A549 (cell line): ENCODE data around the gene NUDT17.

Experiments used
- CEBPB ChIP-seq, 2 experiments: fragments of >200 bp in 1 of 2; sonication (Bioruptor Twin) in 1 of 2; formaldehyde crosslinking in 1 of 2; IDR thresholded peaks; 2 replicates each; pipeline ENCODE4 v1.6.1; 2012 to 2016
- CHD2 ChIP-seq: fragments of 150-350 bp; IDR thresholded peaks from 2 replicates; pipeline ENCODE4 v1.6.1; 2014; ENCODE audit warnings: low read length; ENCODE audit not compliant: partially characterized antibody
- CTCF ChIP-seq: fragments of >200 bp; sonication (Bioruptor Twin); formaldehyde crosslinking; IDR thresholded peaks from 3 replicates; pipeline ENCODE4 v1.5.1; 2016
- EP300 ChIP-seq, 2 experiments: fragments of >200 bp; sonication (Bioruptor Twin); formaldehyde crosslinking; IDR thresholded peaks; 2 replicates in 1 of 2; 3 replicates in 1 of 2; pipeline ENCODE4 v1.6.1; 2016 to 2017
- HMGXB4 ChIP-seq: fragments of 250-450 bp; sonication (Bioruptor Pico); IDR thresholded peaks from 2 replicates; pipeline ENCODE4 v1.5.0; 2021; ENCODE audit warnings: mild to moderate bottlenecking, moderate library complexity, borderline replicate concordance
- KDM5A ChIP-seq: fragments of 200-600 bp; sonication (generic); IDR thresholded peaks from 2 replicates; pipeline ENCODE4 v1.6.1; 2016; ENCODE audit warnings: antibody characterized with exemption, mild to moderate bottlenecking
- MAX ChIP-seq: IDR thresholded peaks from 2 replicates; pipeline ENCODE4 v1.6.1; 2012
- RAD21 ChIP-seq, 2 experiments: fragments of >200 bp in 1 of 2; sonication (Bioruptor Twin) in 1 of 2; formaldehyde crosslinking in 1 of 2; IDR thresholded peaks in 1 of 2; conservative IDR thresholded peaks in 1 of 2; 2 replicates in 1 of 2; 3 replicates in 1 of 2; pipeline ENCODE4 v1.6.1; 2012 to 2018; ENCODE audit warnings: inconsistent platforms in 1 of 2
- TF ChIP-seq, protein P1 (sequence below): fragments of 200-600 bp; sonication (generic); IDR thresholded peaks from 2 replicates; pipeline ENCODE4 v1.6.1; 2016; ENCODE audit warnings: antibody characterized with exemption, mild to moderate bottlenecking, moderate library complexity
- TF ChIP-seq, protein P2 (sequence below): fragments of >200 bp; sonication (Bioruptor Twin); formaldehyde crosslinking; IDR thresholded peaks from 3 replicates; pipeline ENCODE4 v1.6.1; 2016

GRCh38 chr1:145886816-145887215, 41.4 kb downstream of the NUDT17 start:
- TF ChIP-seq CTCF, result no peak
- TF ChIP-seq EP300 (IDR thresholded peaks at IDR 0.05), result no peak
- TF ChIP-seq RAD21 (conservative IDR thresholded peaks at IDR 0.05 in 1 of 2, IDR thresholded peaks at IDR 0.05 in 1 of 2), result no peak
- TF ChIP-seq MAX, result no peak
- TF ChIP-seq CEBPB (IDR thresholded peaks at IDR 0.05), result no peak
- TF ChIP-seq KDM5A, result no peak
- TF ChIP-seq, protein P1, sequence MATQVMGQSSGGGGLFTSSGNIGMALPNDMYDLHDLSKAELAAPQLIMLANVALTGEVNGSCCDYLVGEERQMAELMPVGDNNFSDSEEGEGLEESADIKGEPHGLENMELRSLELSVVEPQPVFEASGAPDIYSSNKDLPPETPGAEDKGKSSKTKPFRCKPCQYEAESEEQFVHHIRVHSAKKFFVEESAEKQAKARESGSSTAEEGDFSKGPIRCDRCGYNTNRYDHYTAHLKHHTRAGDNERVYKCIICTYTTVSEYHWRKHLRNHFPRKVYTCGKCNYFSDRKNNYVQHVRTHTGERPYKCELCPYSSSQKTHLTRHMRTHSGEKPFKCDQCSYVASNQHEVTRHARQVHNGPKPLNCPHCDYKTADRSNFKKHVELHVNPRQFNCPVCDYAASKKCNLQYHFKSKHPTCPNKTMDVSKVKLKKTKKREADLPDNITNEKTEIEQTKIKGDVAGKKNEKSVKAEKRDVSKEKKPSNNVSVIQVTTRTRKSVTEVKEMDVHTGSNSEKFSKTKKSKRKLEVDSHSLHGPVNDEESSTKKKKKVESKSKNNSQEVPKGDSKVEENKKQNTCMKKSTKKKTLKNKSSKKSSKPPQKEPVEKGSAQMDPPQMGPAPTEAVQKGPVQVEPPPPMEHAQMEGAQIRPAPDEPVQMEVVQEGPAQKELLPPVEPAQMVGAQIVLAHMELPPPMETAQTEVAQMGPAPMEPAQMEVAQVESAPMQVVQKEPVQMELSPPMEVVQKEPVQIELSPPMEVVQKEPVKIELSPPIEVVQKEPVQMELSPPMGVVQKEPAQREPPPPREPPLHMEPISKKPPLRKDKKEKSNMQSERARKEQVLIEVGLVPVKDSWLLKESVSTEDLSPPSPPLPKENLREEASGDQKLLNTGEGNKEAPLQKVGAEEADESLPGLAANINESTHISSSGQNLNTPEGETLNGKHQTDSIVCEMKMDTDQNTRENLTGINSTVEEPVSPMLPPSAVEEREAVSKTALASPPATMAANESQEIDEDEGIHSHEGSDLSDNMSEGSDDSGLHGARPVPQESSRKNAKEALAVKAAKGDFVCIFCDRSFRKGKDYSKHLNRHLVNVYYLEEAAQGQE, result no peak
- TF ChIP-seq, protein P2, sequence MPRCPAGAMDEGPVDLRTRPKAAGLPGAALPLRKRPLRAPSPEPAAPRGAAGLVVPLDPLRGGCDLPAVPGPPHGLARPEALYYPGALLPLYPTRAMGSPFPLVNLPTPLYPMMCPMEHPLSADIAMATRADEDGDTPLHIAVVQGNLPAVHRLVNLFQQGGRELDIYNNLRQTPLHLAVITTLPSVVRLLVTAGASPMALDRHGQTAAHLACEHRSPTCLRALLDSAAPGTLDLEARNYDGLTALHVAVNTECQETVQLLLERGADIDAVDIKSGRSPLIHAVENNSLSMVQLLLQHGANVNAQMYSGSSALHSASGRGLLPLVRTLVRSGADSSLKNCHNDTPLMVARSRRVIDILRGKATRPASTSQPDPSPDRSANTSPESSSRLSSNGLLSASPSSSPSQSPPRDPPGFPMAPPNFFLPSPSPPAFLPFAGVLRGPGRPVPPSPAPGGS, result no peak
- no peak for TF ChIP-seq HMGXB4 (CRISPR knock-in tag)
- no peak for TF ChIP-seq CHD2
